ENCODE data around the gene KLC4.

KLC4 gene

GRCh38 chr6:43059168-43060033 lies at the start of gene KLC4, which contains the start of gene MRPL2:
KLC4 (plus strand) TSS chr6:43059631; CDS start chr6:43061336, 1,705 bp downstream.
MRPL2 (minus strand) TSS chr6:43059434; CDS start chr6:43059381, 53 bp downstream.
- DNase-seq, result peak; percentile 100

DNA sequence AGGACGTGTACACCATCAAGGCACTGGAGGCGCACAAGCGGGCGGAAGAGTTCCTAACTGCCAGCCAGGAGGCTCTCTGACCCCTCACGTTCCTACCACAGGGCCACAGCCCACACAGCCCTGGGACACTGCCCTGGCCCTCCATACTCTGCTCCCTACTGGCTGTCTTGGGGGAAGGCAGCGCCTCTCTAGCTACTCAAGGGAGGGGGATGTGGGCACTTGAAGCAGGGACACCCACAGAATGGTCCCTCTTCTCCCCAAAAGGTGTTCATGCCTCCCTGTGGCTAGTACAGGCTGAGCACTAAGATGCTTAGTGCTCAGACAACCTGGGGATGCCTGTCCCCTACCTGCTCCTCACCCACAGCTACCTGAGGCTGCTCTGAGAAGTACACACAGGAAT lies 48.2 kb upstream of the KLC4 start:
- no peak for DNase-seq

GRCh38 chr6:43012364-43012763 lies 47.1 kb upstream of the KLC4 start:
- DNase-seq, result no peak

GRCh38 chr6:43013097-43013842 lies 46.2 kb upstream of the KLC4 start:
- DNase-seq, result no peak

GRCh38 chr6:43013843-43014433 lies 45.5 kb upstream of the KLC4 start, which contains the start of the genes KLHDC3 and MEA1:
KLHDC3 (plus strand) TSS chr6:43014249; CDS start chr6:43017193, 2,944 bp downstream.
MEA1 (minus strand) TSS chr6:43013946; CDS start chr6:43013813, 133 bp downstream.
- DNase-seq, result peak; percentile 100

DNA sequence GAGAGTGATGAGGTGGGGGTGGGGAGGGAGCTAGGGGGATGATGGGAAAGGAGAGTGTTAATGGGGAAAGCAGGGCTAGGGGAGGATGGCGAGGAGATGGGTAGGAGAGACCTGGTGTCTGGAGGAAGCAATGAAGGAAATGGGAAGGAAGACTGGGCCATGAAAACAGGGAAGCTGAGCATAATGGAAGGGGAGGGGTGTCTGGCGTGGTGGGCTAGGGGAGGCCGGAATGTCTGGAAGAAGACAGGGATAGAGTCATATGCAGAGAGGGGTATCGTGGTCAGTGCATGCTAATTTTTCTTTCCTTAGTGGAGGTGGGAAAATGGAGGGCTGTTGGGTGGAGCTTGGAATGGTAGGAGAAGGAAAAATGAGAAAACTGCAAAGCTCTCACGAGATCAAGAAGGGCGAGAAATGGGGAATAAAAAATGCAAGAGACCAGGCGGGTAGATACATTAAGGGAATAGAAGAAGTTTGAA lies 45.0 kb upstream of the KLC4 start:
- no peak for DNase-seq

DNA sequence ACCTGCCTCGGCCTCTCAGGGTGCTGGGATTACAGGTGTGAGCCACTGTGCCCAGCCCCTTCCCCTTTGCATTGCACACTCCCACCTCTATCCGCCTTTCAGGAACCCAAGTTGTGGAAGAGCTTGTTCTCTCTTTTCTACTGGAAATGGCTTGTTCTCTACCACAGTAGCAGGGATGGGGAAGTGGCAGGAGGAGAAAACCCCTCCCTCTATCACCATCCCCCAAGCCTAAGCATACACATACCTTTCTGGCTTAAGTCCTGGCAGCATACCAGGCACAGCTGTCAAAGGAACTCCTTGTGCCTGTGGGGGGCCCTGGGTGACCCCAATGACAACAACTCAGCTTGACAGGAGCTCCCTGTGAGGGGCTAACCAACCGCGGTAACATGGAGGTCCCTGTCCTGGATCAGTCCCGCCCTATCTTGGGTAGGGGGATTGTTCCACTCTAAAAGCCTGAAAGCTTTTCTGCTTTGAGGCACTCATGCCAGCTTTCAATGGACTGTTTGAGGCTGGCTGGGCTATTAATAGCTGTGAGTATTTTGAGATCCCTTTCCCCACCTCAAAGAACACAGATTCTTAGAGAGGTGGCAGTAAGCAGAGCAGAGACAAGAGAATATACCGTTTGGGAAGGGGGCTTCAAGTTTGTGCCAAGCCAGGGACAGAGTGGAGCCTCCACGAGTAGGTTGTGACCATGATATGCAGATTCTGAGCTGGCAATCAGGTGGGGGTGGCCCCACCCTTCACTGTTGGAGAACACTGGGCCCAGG lies 43.1 kb upstream of the KLC4 start:
- DNase-seq, result no peak

GRCh38 chr6:43016943-43017334 lies 42.5 kb upstream of the KLC4 start:
- DNase-seq, result no peak

DNA sequence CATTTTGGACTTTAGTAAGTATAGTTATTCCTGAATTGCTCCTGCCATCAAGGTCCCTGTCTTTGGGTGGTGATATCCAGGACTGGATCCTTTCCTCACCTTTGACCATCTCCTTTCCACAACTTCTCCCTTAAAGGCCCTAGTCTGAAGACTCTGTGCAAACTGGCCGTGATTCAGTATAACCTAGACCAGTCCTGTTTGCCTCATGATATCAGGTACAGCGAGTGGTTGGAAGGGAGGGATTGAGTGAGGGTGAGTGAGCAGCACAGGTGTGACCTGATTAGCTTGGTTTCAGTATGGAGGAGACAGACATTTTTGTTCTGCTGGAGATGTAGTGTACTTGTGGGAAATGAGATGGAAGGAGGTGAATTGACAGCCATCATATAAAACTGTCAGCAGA lies 40.3 kb upstream of the KLC4 start:
- DNase-seq, result no peak

DNA sequence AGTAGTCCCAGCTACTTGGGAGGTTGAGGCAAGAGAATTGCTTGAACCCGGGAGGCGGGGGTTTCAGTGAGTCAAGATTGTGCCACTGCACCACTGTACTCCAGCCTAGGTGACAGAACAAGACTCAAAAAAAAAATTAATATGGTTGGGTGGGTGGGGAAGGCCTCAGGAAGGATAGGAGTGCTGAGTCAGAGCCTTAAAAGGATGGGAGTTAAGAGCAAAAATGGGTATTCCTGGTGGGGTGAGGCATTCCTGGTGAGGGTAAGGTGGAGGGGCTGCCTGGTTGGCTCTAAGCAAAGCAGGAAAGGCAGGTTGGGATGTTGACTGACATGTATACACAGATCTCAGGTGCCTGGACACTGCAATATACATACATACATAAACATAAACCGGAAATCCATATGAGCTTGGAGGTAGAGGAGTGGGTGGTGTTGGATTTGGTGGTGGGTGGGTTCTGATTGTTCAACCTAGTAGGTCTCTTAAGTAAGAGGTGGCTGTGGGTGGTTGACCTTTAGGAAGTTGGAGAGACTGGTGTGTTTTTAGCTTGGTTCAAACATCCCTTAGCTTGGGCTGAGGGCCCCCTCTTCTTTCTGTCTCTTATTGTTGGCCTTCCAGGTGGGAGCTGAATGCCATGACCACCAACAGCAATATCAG lies 39.3 kb upstream of the KLC4 start:
- DNase-seq, result no peak

DNA sequence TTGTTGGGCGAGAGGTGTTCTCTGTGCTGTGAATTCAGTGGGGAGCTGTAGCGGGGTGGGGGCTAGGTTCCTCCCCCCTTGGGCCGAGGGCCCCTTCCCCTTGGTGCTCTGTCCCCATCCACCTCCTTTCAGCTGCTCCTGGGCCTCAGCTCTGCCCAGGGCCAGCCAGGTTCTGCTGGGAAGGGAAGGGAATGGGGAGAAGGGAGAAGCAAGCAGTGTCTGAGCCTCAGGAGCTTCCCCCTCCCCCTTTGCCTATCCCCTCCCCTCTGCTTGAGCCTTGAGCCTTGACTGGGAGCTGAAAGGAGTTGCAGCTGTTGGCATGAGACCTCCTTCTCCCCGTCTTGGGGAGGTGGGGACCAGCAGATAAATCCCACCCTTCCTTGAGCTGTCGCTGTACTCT lies 38.6 kb upstream of the KLC4 start:
- DNase-seq, result peak; percentile 41

- DNase-seq, result peak; percentile 87
Measured at GRCh38 chr6:43021270-43022047, 38.0 kb upstream of the KLC4 start, which contains the start of gene RRP36. RRP36 (plus strand) TSS chr6:43021623; CDS start chr6:43021655, 32 bp downstream.

- DNase-seq, result no peak
Measured at GRCh38 chr6:43024436-43024835, 35.0 kb upstream of the KLC4 start.

DNA sequence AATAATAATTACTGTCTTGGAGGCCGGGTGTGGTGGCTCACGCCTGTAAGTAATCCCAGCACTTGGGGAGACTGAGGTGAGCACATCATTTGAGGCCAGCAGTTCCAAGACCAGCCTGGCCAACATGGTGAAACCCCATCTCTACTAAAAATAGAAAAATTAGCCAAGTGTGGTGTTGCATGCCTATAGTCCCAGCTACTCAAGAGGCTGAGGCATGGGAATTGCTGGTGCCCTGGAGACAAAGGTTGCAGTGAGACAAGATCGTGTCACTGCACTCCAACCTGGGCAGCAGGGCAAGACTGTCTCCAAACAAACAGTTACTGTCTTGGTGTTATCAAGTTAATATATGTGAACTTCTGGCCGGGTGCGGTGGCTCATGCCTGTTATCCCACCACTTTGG lies 33.1 kb upstream of the KLC4 start:
- no peak for DNase-seq

- DNase-seq, result no peak
Measured at GRCh38 chr6:43029120-43029519, 30.3 kb upstream of the KLC4 start.

DNA sequence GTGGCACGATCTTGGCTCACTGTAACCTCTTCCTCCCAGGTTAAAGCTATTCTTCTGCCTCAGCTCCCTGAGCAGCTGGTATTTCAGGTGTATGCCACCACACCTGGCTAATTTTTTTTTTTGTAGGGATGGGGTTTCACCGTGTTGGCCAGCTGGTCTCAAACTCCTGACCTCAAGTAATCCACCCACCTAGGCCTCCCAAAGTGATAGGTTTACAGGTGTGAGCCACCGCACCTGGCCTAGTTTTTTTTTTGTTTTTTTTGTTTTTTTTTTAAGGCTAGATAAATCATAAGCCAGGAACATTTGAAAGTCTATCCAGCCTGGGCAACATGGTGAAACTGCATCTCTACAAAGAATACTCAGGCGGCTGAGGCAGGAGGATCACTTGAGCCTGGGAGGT lies 27.1 kb upstream of the KLC4 start:
- no peak for DNase-seq

DNA sequence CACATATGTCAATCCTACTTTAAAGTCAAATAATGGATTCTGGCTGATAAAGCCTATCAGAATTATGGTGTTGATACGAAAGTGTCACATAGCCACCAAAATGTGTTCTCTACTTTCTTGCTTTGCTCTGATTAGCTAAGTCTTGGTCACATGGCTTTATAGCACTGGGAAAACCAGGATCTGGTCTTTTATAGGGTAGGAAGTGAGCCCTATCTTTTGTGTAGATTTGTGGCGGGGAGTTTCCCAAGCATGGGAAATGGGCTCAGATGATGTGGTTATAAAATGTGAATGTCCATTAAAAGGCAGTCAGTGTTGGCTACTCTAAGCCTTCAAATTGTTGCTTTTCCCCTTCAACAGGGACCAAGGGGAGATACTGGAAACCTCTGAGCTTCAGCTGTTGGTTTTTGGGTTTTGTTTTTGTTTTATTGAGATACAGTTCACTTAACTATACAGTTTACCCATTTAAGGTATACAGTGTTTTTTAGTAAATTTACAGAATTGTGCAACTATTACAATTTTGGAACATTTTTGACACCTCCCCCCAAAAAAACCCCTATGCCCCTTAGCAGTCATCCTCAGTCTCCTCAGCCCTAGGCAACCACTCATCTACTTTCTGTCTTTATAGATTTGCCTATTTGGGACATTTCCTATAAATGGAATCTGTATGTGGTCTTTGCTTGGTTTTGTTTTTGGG lies 25.8 kb upstream of the KLC4 start:
- DNase-seq, result no peak

GRCh38 chr6:43034190-43034525 lies 25.3 kb upstream of the KLC4 start:
- DNase-seq, result no peak

DNA sequence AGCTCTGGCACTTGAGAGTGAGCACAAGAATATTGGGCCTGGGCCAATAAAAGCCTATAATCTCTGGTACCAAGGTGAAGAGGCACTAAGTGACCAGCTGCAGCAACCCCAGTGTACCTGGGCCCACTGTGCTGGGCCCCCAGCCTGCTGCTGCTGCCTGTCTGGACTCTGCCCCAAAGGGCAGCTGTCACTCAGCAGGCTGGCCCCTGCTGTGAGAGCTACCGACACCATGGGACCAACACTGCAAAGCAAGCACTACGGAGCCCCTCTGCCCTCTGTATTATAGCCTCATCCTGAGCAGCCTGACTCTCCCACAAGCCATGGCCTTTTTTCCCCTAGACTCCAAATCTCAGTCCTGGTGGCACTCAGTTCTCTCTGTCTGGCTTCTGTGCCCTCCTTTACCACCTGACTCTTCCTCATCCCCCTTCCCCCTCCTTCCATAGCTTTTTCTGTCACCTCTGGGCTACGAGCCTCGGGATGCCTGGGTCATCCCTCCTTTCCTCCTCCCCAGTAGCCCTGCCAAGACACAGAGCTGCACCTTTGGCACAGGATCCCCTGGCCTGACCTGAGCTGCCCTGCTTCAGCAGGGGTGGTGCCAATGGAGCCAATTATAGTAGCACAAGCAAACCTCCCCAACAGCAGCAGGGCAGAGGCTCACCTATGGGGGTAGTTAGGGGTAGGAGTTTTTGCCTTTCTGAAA lies 23.8 kb upstream of the KLC4 start:
- no peak for DNase-seq

GRCh38 chr6:43036712-43037111 lies 22.7 kb upstream of the KLC4 start:
- no peak for DNase-seq

Measured in NCI-H69 (cell line).